HG03175 (cell line): ENCODE measurements around the gene P2RY6.
A peak's percentile ranks its signal among the peaks of the same experiment; 100 is the strongest.

Source experiments
- ATAC-seq: cut with Tn5 transposase; IDR thresholded peaks from one replicate; pipeline ENCODE4 v1.9.1; 2021; ENCODE audit warnings: mild to moderate bottlenecking, moderate library complexity; ENCODE audit not compliant: unreplicated experiment

Gene P2RY6

GRCh38 chr11:73312851-73313327, 40.8 kb downstream of the P2RY6 start:
- no peak for ATAC-seq

GRCh38 chr11:73313652-73314051, 41.5 kb downstream of the P2RY6 start:
- no peak for ATAC-seq

- ATAC-seq = no peak
Measured at GRCh38 chr11:73314117-73314961, 42.2 kb downstream of the P2RY6 start.

- ATAC-seq = no peak
Measured at GRCh38 chr11:73315293-73316020, 43.3 kb downstream of the P2RY6 start.

DNA sequence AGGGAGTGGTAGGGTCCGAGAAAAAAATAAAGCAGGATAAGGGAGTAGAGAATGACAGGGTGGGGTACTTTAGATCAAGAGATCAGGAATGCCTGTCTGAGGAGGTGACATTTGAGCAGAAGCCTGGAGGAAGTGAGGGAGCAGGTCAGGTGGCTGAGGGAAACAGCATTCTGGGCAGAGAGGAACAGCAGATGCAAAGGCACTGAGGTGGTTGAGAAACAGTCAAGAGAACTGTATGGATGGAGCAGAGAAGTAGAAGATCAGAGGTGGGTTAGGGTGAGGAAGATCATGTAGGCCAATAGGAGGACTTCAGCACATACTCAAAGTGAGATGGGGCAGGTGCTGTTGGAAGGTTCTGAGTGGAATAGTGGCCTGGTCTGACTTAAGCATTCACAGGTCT, 44.3 kb downstream of the P2RY6 start:
- ATAC-seq = no peak

DNA sequence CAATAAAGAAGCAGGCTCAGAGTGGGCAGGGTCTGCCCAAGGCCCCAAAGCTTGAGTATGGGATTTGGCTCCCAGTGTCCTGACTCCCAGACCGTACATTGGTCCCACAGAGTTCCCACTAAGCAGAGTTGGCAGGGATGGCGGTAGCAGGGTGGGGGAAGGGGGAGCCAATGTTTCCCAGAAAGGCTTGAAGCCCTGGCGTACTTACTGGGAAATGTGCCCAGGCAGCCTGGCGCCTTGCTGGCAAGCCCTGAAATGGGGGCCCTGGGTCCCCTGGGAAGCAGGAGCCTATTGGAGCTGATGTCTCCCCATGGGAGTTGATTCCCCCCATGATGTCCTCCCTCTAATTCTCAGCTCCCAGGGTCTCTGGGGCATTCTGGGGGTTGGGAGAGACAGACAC, 45.2 kb downstream of the P2RY6 start:
- ATAC-seq = no peak

GRCh38 chr11:73317803-73318202, 45.7 kb downstream of the P2RY6 start:
- ATAC-seq = no peak

- ATAC-seq = no peak
Measured at GRCh38 chr11:73318501-73319011, 46.4 kb downstream of the P2RY6 start.

DNA sequence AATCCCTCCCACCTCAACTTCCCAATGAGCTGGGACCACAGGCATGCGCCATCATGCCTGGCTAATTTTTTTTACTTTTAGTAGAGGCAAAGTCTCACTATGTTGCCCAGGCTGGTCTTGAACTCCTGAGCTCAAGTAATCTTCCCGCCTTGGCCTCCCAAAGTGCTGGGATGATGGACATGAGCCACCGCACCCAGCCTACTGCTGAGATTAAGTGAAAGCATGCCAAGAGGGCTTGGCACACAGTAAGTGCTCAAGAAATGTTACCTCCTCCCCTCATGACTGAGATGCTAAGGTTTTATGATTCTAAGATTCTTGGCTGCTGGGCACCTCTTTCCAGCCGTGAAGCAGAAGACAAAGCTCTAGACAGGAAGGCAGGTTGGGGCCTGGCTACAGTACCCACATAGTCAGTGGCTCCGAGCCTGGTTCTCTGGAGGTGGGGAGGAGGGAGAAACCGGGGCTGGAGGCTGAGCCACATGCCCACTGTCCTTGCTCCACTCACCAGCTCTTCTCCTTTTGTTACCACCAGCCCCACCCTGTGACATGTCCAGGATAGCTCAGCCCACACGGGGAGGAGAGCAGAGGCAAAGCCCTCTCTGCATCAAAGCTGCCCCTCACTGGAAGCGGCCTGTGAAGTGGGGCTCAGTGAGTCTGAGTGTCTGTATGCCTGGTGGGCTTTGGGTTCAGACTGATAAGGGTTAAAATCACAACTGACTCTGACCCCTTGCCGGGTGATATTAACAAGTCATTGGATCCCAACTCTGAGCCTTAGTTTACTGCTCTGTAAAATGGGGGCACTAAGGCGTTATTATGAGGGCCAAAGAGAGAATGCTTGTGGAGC, 48.8 kb downstream of the P2RY6 start:
- ATAC-seq = no peak

DNA sequence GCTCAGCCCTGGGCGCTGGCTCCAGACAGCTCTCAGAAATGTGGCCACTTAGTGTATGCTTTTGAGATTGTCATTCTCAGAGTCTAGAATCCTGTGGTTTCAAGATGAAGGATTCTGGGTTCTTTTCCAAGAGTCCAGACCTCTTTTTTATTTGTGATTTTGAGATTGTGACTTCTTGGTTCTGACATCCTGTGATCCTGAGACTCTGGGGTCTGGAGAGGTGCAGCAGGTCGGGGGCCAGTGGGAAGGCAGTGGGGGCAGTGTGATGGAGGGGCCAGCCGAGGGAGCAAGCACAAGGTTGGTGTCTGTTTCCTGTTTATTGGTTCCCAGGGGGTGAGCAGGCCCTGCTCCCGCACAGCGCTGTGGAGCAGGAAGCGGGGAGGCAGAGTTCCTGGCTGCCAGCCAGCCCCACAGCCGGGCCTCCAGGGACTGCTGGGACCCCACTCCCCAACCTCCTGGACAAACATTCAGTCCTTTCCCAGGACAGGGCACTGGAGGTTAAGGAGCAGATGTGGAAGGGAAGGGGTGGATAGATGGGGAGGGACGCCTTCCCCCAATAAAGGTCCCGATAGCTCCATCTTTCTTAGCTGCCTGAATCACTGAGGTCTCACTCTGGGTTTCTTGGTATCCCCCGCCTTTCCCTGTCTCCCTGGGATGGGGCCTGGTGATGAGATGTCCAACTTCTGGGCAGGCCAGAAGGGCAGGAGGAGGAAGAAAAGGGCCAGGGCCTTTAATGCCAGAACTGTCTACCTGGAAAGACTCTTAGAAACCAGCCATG, 49.7 kb downstream of the P2RY6 start:
- no peak for ATAC-seq

DNA sequence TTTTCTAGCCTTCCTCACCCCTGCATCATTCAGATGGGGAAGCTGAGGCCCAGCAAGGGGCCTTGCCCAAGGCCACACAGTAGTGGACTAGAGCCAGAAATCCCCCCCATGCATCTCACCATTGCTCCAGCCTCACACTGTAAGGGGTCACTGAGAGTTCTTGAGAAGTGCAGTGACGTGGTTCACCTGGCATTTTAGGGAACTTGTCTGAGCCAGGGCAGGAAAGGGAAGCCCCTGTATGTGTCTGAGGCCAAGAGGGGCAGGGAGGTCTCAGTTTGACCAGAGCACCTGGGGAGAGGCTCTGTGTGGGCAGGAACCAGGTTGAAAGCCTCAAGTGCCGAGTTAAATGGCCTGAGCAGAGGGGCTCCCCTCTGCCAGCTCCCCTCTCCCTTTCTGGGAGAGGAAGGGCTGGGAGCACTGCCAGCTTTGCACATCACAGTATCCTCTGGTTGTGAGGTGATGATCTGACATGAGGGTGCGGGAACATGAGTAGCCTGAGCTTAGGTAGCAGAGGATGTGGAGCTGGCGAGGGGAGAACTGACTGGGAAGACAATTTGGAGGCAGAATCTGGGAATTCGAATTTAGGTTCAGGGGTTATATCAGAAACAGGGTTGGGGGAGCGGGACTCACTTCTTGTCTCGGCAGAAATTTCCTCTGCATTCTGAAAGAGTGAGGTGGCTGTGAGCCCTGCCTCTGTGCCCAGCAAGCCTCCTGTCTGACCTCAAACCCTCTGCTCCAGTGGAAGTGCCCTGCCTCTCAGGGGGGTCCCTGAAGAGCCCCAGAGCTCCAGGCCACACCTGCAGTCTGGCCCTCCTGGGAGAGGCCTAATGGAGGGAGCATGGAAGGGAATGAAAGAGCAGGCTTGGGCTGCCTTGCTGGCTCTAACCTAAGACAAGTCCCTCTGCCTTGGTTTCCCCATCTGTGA, 50.5 kb downstream of the P2RY6 start:
- ATAC-seq = no peak

DNA sequence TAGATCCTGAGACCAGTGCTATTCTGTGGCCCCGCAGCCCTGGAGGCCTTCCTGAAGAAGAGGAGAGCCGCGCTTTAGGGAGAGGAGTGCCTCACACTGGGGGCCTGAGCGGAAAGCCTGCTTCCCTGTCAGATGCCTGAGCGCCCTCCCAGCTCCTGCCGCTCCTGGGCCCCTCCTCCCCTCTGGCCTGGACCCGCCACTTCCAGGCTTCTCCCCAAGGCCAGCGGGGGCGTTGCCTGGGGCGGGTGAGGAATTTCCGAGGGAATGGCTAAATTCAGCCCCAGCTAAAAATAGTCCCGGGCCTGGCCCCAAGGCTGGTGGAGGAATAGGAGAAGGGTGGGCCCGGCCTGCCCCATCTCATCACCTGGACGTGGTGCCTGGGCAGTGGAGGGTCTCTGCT, 51.3 kb downstream of the P2RY6 start:
- no peak for ATAC-seq

DNA sequence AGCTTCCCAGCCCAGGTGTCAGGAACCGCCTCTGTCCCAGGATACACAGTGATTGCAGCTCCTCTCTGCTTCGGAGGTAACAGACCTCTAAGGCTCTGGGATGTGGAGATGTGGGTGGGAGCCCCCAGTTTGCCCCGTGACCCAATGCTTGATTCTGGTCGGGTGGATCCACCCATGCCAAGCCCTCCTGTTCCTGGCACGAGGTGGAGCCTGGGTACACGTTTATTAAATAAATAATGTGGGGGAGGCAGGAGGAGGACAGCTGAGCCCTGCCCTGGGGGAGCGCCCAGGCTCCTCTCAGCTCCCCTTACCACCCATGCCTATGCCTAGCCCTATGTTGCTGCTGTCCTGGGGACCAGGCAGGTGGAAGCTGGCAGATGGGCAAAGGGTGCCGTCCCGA, 52.0 kb downstream of the P2RY6 start:
- no peak for ATAC-seq

- ATAC-seq = no peak
Measured at GRCh38 chr11:73324665-73325035, 52.5 kb downstream of the P2RY6 start.

DNA sequence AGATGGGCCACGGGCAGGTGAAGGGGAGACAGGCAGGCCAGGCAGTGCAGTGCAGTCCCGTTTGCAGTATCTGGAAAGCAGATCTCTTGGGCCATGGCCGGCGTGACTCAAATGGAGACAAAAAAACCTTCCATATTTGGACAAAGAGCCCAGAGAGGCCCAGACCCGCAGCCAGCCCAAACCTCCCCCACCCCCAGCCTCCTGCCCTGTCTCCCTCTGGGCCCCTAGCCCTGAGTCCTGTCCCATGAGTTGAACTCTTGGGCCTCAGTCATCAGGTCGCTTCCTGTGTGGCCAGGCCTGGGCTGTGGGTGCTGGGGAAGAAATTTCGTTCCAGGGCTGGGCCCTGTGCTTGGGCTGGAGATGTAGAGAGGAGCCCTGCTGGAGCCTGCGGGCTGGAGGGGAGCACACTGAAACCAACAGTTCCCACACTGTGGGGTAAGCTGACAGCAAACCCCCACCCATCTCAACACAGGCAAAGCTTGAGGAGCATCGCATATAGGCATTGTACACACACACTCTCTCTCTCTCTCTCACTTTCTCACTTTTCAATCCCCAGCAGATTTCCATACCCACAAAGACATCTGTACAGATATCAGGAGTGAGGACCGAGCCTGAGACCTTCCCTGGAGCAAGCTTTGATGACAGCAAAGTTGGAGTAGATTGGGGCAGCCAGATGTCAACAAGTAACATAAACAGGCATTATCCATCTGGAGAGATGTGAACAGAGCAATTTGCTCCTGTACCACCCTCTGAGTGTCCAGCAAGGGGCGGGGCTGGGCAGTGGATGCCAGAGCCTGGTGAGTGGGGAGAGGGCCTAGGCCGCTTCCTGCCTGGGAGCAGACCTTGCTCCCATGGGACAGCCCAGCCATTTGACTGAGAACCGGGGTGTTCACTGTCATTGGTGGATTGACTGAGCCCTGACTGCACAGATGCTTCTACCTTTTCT, 53.2 kb downstream of the P2RY6 start:
- peak; percentile 64 for ATAC-seq

DNA sequence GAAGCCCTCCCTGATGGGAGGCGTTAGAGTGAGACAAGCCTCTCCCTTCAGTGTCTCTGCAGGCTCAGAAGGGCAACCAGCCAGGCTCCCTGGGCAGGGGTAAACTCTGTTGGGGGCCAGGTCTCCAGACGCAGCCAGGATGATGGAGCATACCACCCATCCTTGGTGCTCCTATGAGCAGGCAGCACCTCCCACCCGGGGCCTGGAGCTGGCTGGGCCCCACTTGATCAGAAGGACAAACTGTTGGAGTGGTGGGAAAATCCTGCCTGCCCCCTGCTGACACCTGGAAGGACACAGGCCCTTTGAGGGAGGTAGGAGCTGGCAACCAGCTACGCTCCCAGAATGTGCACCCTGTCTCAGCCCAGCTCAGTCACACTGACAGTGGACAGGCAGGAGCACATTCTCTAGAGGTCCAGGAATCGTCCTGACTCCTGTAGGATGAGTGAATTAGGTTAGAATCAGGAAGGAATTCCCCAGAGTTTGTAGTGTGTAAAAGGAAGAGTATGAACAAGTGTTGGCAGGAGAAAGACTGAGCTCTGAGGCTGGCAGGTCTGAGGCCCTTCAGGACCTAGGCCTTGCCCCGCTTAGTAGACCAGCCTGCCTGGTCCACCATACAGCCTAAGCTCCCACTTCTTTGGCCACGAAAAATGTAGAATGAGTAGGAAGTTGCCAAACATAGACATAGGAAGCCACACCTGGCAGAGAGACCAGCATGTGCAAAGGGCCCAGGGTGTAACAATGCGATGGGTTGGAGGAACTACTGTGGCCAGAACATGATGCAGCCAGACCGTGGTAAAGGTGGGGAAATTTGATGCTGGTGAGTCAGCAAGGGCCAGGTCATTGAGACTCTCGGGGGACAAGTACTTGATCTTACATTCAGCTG, 55.0 kb downstream of the P2RY6 start:
- no peak for ATAC-seq

- ATAC-seq = no peak
Measured at GRCh38 chr11:73327812-73328364, 55.8 kb downstream of the P2RY6 start.
